DOHH2 (cell line): ENCODE data around the gene RNF112.
"Not testable (repeated sequence)": the region's sequence is repeated elsewhere in the genome, so short reads cannot be mapped to it uniquely, and the experiment has no call there.

Experiments used
- H3F3A ChIP-seq: fragments of 200-600 bp; sonication (generic), shearing (Covaris generic); 2 replicates; pipeline ENCODE4 v1.6.0; 2016; ENCODE audit warnings: antibody characterized with exemption, mild to moderate bottlenecking; ENCODE audit not compliant: control insufficient read depth, insufficient read depth
- H3K27ac ChIP-seq: fragments of 200-600 bp; sonication (generic); 2 replicates; pipeline ENCODE4 v1.5.1; 2014; ENCODE audit warnings: low read depth, mild to moderate bottlenecking, low read length, moderate library complexity
- H3K27me3 ChIP-seq: fragments of 200-600 bp; sonication (generic); 2 replicates; pipeline ENCODE4 v1.6.1; 2014; ENCODE audit warnings: mild to moderate bottlenecking, low read length, mixed read lengths; ENCODE audit not compliant: control insufficient read depth
- H3K36me3 ChIP-seq: fragments of 200-600 bp; sonication (generic); 2 replicates; pipeline ENCODE4 v1.6.1; 2014; ENCODE audit warnings: mild to moderate bottlenecking, low read length, moderate library complexity, mixed read lengths; ENCODE audit not compliant: control insufficient read depth
- H3K4me1 ChIP-seq: fragments of 200-600 bp; sonication (generic); 2 replicates; pipeline ENCODE4 v1.6.1; 2014; ENCODE audit warnings: mild to moderate bottlenecking, low read length, mixed read lengths; ENCODE audit not compliant: control insufficient read depth
- H3K4me2 ChIP-seq: fragments of 200-600 bp; sonication (generic); 2 replicates; pipeline ENCODE4 v1.6.0; 2014; ENCODE audit warnings: mild to moderate bottlenecking, low read length, moderate library complexity
- H3K4me3 ChIP-seq: fragments of 200-600 bp; sonication (generic); 2 replicates; pipeline ENCODE4 v1.5.1; 2014; ENCODE audit warnings: mild to moderate bottlenecking, low read length, mixed read lengths
- H3K79me2 ChIP-seq: fragments of 200-600 bp; sonication (generic); 2 replicates; pipeline ENCODE4 v1.6.1; 2014; ENCODE audit warnings: mild to moderate bottlenecking, low read length, mixed read lengths; ENCODE audit not compliant: control insufficient read depth
- H3K9me2 ChIP-seq: fragments of 200-600 bp; sonication (generic); replicated peaks from 2 replicates; pipeline ENCODE4 v1.6.1; 2014; ENCODE audit warnings: mild to moderate bottlenecking, low read length, mixed read lengths; ENCODE audit not compliant: control insufficient read depth
- H3K9me3 ChIP-seq: fragments of 200-600 bp; sonication (generic); 2 replicates; pipeline ENCODE4 v1.6.1; 2014; ENCODE audit warnings: antibody characterized with exemption, low read length, mixed read lengths; ENCODE audit not compliant: control insufficient read depth, insufficient read depth
- H4K20me1 ChIP-seq: fragments of 200-600 bp; sonication (generic); 2 replicates; pipeline ENCODE4 v1.6.0; 2014; ENCODE audit warnings: low read depth, mild to moderate bottlenecking, antibody characterized with exemption, low read length, moderate library complexity; ENCODE audit not compliant: control insufficient read depth, insufficient read depth
- CTCF ChIP-seq: fragments of 200-600 bp; sonication (generic); IDR thresholded peaks from one replicate; pipeline ENCODE4 v1.5.1; 2014; ENCODE audit warnings: antibody characterized with exemption, mild to moderate bottlenecking, low read depth, low read length; ENCODE audit not compliant: poor library complexity, severe bottlenecking
- EZH2phosphoT487 ChIP-seq: fragments of 200-600 bp; sonication (generic); IDR thresholded peaks from 2 replicates; pipeline ENCODE4 v1.6.1; 2017; ENCODE audit warnings: borderline replicate concordance, mild to moderate bottlenecking, antibody characterized with exemption, low read length, moderate library complexity, mixed read lengths

RNF112 gene

GRCh38 chr17:19460700-19461099, 49.7 kb downstream of the RNF112 start:
- H3K4me2 ChIP-seq = peak overlapping the region; percentile 42
- peaks cover 8% of the 10 kb centered on the region for H3F3A ChIP-seq
- no peaks in the 10 kb centered on the region for H3K9me2 ChIP-seq
- H3K4me1 ChIP-seq = peaks cover 46% of the 10 kb centered on the region
- no peaks in the 10 kb centered on the region for H3K27me3 ChIP-seq
- H4K20me1 ChIP-seq = no peaks in the 10 kb centered on the region
- TF ChIP-seq CTCF (no peak), EZH2phosphoT487 (no peak)
- no peaks in the 10 kb centered on the region for H3K36me3 ChIP-seq
- no peaks in the 10 kb centered on the region for H3K9me3 ChIP-seq
- H3K27ac ChIP-seq = peak overlapping the region; percentile 15; the same call in 1 of the 2 replicates
- H3K4me3 ChIP-seq = 0 out of 2 replicates have a peak overlapping the region, but pooled peaks have one; percentile 3
- no peaks in the 10 kb centered on the region for H3K79me2 ChIP-seq

- Histone ChIP-seq H4K20me1 (no peaks in the 10 kb centered on the region), H3K27ac (peak overlapping the region; percentile 15), H3K4me1 (peaks cover 46% of the 10 kb centered on the region), H3K79me2 (no peaks in the 10 kb centered on the region), H3K4me3 (0 out of 2 replicates have a peak overlapping the region, but pooled peaks have one; percentile 3), H3K4me2 (peak overlapping the region; percentile 42), H3F3A (peaks cover 8% of the 10 kb centered on the region), H3K27me3 (no peaks in the 10 kb centered on the region), H3K9me2 (no peaks in the 10 kb centered on the region), H3K36me3 (no peaks in the 10 kb centered on the region), H3K9me3 (no peaks in the 10 kb centered on the region)
- TF ChIP-seq EZH2phosphoT487 = no peak
- TF ChIP-seq CTCF = no peak
Measured at GRCh38 chr17:19461116-19461515, 50.1 kb downstream of the RNF112 start.

GRCh38 chr17:19461681-19462080, 50.6 kb downstream of the RNF112 start:
- TF ChIP-seq EZH2phosphoT487 = no peak
- TF ChIP-seq CTCF = no peak
- Histone ChIP-seq H3K27ac (peak overlapping the region; percentile 15; the same call in 1 of the 2 replicates), H3K9me2 (no peaks in the 10 kb centered on the region), H3K27me3 (no peaks in the 10 kb centered on the region), H3F3A (peaks cover 8% of the 10 kb centered on the region), H3K9me3 (no peaks in the 10 kb centered on the region), H3K4me3 (no peak overlapping the region), H3K79me2 (no peaks in the 10 kb centered on the region), H4K20me1 (no peaks in the 10 kb centered on the region), H3K4me2 (peak overlapping the region; percentile 42; the same call in 1 of the 2 replicates), H3K36me3 (no peaks in the 10 kb centered on the region), H3K4me1 (peaks cover 46% of the 10 kb centered on the region)

- Histone ChIP-seq H3K4me2 (peak overlapping the region; percentile 61), H3K4me3 (peak overlapping the region; percentile 45)
- not testable (repeated sequence) for H3K27me3 ChIP-seq
Measured at GRCh38 chr17:19462456-19463035, 51.5 kb downstream of the RNF112 start.

More at GRCh38 chr17:19462456-19463035, 51.5 kb downstream of the RNF112 start:
- H3K9me3 ChIP-seq, H3K79me2 ChIP-seq, H3K9me2 ChIP-seq, H3F3A ChIP-seq, H4K20me1 ChIP-seq, H3K36me3 ChIP-seq: not testable (repeated sequence)
- peaks cover 46% of the 10 kb centered on the region for H3K4me1 ChIP-seq
- H3K27ac ChIP-seq = peak overlapping the region; percentile 51
